SIG-M5 treated with dmso at 0.1 percent for 504 hours (cell line): ENCODE data around the gene PRPF4.

Source experiments
- DNase-seq: peaks from one replicate; lab custom pipeline; 2025; ENCODE audit not compliant: unreplicated experiment; lab: John Stamatoyannopoulos, UW

Gene PRPF4

GRCh38 chr9:113310538-113310937 is 35.1 kb downstream of the PRPF4 start:
- DNase-seq = no peak

DNA sequence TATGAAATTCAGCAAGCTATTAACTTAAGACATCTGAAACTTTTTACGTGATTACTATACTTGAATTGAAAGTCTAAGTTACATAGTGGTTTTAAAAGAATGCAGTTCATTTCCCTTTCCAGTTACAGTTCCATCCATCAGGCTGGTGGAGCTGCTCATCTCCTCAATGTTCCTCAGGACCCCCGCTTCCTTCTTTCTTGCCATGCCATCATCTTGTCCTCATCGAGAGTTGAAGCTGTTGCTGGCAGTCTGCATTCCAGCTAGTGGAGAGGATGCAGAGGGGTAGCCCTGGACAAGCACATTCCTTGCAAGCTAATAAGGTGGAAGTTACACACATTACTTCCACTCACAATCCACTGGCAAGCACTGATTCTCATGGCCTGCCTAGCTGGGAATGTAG is 36.5 kb downstream of the PRPF4 start:
- no peak for DNase-seq

DNA sequence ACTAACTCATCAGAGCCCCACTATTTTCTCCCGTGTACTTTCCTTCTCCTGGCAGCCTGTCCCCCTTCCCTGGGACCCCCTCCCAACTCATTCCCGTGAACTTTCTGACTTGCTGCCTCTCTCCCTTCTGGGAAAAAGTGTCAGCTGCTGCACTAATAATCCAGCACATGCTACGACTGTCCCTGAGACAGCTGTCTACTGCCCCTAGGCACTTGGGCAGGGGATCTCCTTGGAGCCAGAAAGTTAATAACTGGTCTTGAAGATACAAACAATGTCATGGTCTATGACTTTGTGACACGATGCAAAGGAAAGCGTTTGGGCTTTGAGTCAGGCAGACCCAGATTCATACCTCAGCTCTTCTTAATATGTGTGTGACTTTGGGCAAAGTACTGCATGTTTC is 37.8 kb downstream of the PRPF4 start:
- DNase-seq = no peak

- no peak for DNase-seq
Measured at GRCh38 chr9:113315231-113315630, 39.8 kb downstream of the PRPF4 start.

- no peak for DNase-seq
Measured at GRCh38 chr9:113316030-113316429, 40.6 kb downstream of the PRPF4 start.

- DNase-seq = peak; percentile 12
Measured at GRCh38 chr9:113317777-113318176, 42.3 kb downstream of the PRPF4 start.

GRCh38 chr9:113319054-113319453 is 43.6 kb downstream of the PRPF4 start:
- DNase-seq = no peak

- no peak for DNase-seq
Measured at GRCh38 chr9:113320051-113320450, 44.6 kb downstream of the PRPF4 start.

GRCh38 chr9:113322671-113323070 is 47.2 kb downstream of the PRPF4 start:
- no peak for DNase-seq

- DNase-seq = no peak
Measured at GRCh38 chr9:113326230-113326629, 50.8 kb downstream of the PRPF4 start.

DNA sequence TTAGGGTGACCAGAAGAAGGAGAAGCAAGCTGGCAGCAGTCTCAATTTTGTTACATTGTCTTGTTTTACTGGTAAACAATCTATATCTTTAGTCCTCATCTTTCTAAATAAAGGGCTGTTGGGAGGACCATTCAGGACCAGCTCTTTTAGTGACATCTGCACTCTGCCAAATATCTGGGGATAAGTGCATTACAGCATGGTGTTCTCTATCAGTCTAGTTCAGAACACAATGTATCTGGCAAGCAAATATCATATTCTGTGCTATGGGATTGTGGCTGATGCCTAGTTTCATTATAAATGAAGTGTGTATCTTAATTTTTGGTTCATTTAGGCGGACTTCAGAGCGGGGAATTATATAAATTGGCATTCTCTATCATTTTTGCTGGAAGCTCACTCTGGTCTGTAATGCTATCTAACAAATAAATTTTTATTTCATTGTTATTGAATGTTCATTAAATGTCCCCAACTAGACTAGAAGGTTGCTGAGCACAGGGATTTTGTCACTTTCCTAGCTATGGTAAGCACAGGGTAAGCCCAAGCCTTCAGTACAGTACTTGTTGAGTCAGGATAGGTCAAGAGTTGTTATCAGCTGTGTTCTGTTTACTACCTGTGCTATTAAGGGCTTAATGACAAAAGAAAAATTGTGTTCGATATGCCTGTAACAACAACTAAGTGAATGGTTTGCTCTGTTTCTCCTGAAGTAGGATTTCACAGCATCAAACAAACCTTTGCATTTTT is 52.8 kb downstream of the PRPF4 start:
- no peak for DNase-seq

GRCh38 chr9:113331780-113332179 is 56.3 kb downstream of the PRPF4 start:
- no peak for DNase-seq

- no peak for DNase-seq
Measured at GRCh38 chr9:113337714-113338113, 62.3 kb downstream of the PRPF4 start.

GRCh38 chr9:113340011-113340699 is 64.7 kb downstream of the PRPF4 start, which contains the start of gene WDR31:
TSS of gene WDR31 (minus strand) at chr9:113340275. CDS start at chr9:113332022, 8,253 bp downstream.
- DNase-seq = peak; percentile 82

DNA sequence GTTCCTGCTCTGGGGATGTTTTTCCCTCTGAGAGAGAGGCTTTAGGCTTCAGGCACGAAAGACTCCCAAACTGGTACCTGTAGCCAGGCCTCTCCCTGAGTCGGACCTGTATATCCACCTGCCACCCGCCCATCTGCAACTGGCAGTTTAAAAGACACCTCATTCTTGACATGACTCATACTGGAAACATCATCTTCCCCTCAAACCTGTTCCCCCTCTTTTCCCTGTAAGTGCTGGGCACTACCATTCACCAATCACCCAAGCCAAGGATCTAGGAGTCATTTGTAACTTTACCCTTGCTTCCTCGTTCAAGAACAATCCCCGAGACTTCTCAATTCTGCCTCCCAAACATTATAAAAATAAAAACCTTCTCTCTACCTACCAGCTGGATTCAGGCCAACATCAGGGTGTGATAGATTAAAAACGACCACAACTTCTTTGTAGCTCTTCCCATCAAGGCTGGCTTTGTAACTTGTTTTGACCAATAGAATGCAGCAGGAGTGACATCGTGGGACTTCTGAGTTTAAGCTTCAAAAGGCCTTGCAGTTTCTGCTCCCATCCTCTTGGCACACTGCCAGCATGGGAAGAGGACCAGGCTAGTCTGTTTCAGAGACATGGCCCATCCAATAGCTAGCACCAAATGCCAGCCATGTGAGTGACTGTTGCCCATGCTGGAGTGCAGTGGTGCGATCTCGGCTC is 66.4 kb downstream of the PRPF4 start:
- DNase-seq = peak; percentile 63
